ENCODE measurements around the gene ALDH3A2.
"Not testable (repeated sequence)": the region's sequence is repeated elsewhere in the genome, so short reads cannot be mapped to it uniquely, and the experiment has no call there.

The ALDH3A2 gene

GRCh38 chr17:19651451-19652238 lies 3.1 kb downstream of the ALDH3A2 start:
- DNase-seq, result no peak

DNA sequence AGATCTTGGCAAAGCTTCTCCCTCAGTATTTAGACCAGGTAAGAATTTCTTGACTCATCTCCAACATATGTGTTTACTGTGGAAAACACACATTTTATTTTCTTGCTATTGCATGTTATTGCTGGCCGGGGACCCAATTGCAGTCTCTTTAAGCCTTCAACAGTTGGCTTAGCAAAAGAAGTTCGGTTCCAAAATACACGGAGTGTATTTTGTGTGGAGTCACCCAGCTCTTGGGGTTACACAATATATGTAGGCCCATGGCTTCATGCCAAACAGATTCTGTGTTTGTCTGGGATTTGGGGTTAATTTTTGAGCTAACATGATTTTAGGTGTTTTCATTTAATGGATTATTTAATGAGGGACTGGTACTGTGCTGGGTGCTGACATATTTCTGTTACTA lies 4.0 kb downstream of the ALDH3A2 start:
- no peak for DNase-seq

DNA sequence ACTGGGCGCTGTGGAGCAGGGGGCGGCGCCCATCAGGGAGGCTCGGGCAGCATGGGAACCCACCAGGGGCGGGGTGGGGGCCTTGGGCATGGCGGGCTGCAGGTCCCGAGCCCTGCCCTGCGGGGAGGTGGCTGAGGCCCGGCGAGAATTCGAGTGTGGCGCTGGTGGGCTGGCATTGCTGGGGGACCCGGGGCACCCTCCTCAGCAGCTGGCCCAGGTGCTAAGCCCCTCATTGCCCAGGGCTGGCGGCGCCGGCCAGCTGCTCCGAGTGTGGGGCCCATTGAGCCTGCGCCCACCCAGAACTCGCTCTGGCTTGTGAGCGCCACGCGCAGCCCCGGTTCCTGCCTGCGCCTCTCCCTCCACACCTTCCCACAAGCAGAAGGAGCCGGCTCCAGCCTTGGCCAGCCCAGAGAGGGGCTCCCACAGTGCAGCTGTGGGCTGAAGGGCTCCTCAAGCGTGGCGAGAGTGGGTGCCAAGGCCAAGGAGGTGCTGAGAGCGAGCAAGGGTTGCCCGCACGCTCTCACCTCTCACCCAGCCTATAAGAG lies 5.9 kb downstream of the ALDH3A2 start:
- no peak for DNase-seq

DNA sequence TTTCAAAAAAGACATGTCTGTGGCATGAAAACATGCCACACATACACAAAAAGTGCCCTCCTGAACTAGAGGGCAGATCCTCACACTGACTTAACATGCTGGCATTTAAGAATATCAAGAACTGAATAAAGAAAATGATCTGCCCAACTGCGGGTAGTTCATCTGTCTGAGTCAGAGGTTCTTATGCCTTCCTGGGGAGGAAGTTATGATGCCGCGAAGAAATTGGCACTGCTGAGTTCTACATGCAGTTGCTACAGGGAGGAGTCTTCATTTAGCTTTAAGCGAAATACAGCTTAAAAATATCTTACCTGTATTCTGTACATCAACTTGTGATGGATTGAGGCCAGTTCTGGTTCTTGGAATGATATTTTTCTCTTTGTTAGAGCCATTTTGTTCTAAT lies 6.3 kb downstream of the ALDH3A2 start:
- no peak for DNase-seq

DNA sequence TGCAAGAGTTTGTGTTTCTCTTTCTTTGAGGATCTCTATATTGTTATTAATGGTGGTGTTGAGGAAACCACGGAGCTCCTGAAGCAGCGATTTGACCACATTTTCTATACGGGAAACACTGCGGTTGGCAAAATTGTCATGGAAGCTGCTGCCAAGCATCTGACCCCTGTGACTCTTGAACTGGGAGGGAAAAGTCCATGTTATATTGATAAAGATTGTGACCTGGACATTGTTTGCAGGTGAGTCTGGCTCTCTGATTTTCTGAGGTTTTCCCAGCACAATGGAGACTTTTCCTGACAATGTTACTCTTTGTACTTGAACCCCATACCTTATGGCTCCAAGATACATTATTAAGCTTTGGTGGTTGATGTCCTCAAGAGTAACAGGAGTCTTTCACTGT lies 7.8 kb downstream of the ALDH3A2 start:
- no peak for DNase-seq

DNA sequence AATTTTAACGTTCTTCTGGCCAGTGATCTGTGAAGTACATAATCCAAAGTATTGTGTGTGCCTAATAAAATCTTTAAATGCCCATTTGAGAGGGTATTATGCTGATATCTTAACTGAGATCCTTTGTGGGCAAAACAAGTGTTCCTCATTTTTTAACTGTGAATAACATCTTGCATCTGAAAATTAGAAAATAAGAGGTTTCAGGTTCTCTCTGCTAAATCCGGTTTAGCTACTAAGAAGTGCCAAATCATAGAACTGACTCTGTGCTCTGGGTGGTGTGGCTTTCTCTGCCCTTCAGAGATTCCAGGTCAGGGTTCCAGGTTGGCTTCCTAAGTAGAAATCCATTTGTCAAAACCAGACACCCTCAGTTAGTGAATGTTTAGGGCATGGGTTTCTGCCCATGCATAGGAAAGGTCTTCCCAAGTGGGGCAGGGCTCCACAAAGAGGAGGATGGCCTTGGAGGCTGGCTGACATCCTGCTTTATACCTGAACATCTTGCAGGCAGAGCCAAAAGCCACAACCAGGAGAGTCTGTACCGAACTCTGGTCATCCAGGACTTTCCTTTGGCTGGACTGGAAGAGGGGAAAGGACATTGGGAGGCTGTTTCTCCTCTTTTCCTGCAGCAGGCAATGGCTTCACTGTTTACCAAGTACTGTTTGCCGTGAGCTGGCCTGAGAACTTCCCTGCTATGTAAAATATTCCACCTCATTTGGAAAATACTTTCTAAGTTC lies 8.5 kb downstream of the ALDH3A2 start:
- DNase-seq, result no peak

GRCh38 chr17:19659366-19660177 lies 11.0 kb downstream of the ALDH3A2 start:
- no peak for DNase-seq

DNA sequence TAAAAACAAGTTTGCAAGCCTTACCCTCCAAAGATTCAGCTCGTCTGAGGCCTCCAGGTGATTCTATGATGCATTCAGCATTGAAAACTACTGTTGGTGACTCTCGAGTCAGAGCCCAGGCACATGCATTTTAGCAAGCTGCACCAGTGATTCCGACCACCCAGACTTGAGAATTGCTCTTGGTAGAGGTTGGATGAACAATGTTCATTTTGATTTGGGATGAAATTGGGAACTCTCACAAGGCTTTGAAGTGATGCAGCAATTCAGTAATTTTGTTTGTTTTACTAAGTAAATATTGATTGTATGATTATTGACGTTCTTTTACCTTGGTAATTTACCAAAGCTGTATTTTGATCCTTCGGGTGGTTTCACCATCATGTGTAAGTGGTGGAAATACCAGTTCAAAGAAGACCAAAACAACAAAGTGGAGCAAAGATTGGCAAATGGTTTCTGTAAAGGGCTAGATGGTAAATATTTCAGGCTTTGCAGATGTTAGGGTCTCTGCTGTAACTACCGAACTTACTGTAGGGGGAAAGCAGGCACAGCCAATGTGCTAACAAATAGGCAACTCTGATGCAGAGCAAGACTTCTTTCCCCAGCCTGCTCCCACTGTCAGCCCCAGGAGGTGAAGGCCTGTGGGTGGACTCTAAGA lies 11.8 kb downstream of the ALDH3A2 start:
- DNase-seq, result no peak

- DNase-seq, result no peak
These were observed 12.6 kb downstream of the ALDH3A2 start for GRCh38 chr17:19661121-19661520.

- DNase-seq, result no peak
These were observed 14.5 kb downstream of the ALDH3A2 start for GRCh38 chr17:19663097-19663496.

DNA sequence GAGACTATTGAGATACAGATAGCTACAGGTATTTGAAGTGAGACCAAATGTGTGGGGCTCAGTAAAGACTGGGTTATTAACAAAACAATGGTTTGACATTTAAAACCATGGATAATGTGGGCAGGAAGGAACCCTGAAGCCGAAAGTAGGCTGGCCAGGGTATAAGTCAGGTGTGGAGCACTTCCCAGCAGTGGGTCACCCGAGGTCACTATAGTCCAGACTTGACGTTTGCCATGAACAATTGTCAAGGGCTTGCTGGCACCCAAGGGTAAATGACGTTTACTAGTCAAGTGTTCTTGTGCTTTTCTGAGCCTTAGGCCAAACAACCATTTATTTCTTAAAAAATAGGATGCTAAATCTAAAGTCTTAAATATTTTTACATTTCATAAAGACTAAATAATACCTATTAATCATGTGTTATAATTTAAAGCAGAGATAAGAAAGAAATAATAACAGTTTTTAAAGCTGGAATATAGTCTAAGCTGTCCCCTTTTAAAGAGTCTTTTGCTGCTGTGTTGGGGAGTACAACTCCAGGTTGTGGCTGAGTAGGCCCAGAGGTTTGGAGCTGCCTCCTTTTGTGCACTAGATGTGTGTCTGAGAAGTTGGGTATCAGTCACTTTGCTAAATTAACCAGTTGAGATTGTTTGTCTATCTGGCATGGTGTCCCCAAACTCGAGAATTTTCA lies 15.7 kb downstream of the ALDH3A2 start:
- no peak for DNase-seq

GRCh38 chr17:19664821-19665181 lies 16.2 kb downstream of the ALDH3A2 start:
- no peak for DNase-seq

- not testable (repeated sequence) for DNase-seq
These were observed 21.1 kb downstream of the ALDH3A2 start for GRCh38 chr17:19669680-19670079.

GRCh38 chr17:19670908-19671307 lies 22.4 kb downstream of the ALDH3A2 start:
- no peak for DNase-seq

DNA sequence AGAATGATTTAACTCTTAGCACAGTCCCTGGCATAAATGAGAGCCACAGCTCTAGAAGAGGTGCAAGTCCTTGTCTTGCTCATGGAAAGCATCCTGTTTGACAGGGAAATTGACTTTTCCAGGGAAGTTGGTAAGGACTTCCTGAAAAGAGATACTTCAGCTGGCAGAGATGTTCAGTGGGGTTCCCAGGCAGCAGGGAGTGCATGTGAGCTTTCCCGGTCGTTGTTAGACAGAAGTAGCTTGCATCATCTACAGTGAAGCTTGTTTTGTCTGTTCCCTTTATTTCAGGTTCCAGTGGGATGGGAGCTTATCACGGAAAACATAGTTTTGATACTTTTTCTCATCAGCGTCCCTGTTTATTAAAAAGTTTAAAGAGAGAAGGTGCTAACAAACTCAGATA lies 22.9 kb downstream of the ALDH3A2 start:
- DNase-seq, result no peak

GRCh38 chr17:19672009-19672750 lies 23.6 kb downstream of the ALDH3A2 start:
- DNase-seq, result no peak

DNA sequence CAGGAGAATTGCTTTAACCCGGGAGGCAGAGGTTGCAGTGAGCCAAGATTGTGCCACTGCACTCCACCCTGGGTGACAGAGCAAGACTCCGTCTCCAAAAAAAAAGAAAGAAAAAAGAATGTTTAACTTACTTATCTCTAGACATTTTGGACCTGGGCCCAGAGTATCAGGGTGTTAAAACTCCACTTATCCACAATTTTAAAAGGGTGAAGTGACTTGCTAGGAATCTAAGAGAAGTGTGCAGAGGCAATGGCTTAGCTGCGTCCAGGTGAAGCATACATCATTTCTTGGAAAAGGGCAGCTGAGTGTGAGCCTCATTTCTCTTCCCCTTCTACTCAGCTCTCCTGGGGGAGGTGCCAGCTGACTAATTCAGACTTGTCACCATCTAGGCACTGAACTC lies 25.1 kb downstream of the ALDH3A2 start:
- no peak for DNase-seq

DNA sequence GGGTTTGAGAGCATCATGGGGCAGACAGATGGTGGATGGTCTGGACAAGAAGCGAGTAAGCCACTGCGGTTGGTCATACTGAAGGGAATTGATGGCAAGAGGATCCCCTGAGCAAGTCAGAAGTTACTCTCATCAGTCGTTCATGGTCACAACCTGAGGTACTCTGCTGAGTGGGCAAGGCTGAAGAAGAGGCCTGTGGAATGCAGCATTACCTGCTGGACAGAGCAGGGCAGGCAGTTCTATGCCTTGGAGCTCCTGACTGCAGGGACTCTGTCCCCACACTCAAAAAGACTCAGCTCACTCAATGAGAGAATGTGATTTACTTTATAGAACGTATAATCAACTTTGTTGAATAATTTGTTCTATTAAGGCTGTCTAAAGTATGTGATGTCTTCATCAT lies 28.3 kb downstream of the ALDH3A2 start:
- DNase-seq, result no peak

DNA sequence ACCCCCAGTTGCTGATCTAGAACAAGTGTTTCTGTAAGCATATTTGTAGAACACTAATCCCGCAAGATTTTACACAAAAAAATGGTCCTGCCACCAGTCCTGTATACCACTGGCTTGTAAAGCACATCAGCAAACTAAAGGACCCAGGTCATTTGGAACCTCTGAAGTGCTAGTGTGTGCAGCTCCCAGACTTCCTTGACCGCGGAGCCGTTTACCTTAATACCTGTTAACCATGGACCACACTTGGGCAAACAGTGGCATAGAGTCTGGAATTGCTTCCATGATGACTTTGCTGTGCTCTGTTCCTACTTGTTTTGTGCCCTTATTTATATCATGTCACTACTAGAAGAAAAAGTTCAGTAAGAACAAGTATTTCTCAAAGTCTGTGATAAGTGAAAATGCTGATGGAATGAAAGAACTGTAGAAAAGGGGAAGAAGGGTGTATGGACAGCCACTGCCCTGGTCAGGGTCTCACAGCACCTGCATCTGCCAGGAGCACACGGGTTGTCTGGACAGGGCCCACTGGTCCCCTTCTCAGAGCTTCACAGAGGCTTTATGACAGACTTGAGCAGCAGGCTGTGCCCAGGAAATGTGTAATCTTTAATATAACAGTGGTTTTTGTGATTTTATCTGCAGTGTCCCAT lies 29.3 kb downstream of the ALDH3A2 start:
- DNase-seq, result no peak

- no peak for DNase-seq
These were observed 30.3 kb downstream of the ALDH3A2 start for GRCh38 chr17:19678581-19679453.

All from CD4-positive, alpha-beta T cell treated with Interleukin-17A for 4 hours (primary cell).